CD14-positive monocyte (primary cell): Measurements from ENCODE around the gene DUSP19. TPM values are rescaled to one million over a fixed set of nuclear protein-coding genes. Genes with fewer than 3 reads are reported as not detected.

Experiments used
- DNase-seq, 3 donors: peaks; one replicate each; pipeline ENCODE4 v3.0.0-alpha.2; 2011 to 2022
- H2AFZ ChIP-seq: 2 replicates; pipeline ENCODE4 v1.6.0; 2012; ENCODE audit warnings: mild to moderate bottlenecking, low read depth, low read length, inconsistent platforms; ENCODE audit not compliant: insufficient read depth, poor library complexity, severe bottlenecking
- H3K27ac ChIP-seq, 2 donors: 1 replicate in 1 of 2; 2 replicates in 1 of 2; pipeline ENCODE4 v1.5.1; 2012 to 2013; ENCODE audit warnings: low read length in 2 of 2, control low read depth in 1 of 2, inconsistent platforms in 1 of 2, low read depth in 1 of 2, mild to moderate bottlenecking in 1 of 2
- H3K27me3 ChIP-seq, 2 donors: one replicate each; pipeline versions ENCODE4 v1.6.0 to v1.6.1; 2011 to 2013; ENCODE audit warnings: low read length in 2 of 2; ENCODE audit not compliant: control insufficient read depth in 2 of 2, insufficient read depth in 2 of 2
- H3K36me3 ChIP-seq, 2 donors: replicated peaks in 1 of 2; 1 replicate in 1 of 2; 2 replicates in 1 of 2; pipeline versions ENCODE4 v1.5.1 to v1.6.1; 2012 to 2013; ENCODE audit warnings: low read length in 2 of 2, control low read depth in 1 of 2, inconsistent platforms in 1 of 2, mild to moderate bottlenecking in 1 of 2; ENCODE audit not compliant: insufficient read depth in 2 of 2, control insufficient read depth in 1 of 2
- H3K4me1 ChIP-seq, 2 donors: 1 replicate in 1 of 2; 2 replicates in 1 of 2; pipeline versions ENCODE4 v1.5.1 to v1.6.1; 2012 to 2013; ENCODE audit warnings: low read length in 2 of 2, control low read depth in 1 of 2, inconsistent platforms in 1 of 2, mild to moderate bottlenecking in 1 of 2, moderate library complexity in 1 of 2; ENCODE audit not compliant: insufficient read depth in 2 of 2, control insufficient read depth in 1 of 2
- H3K4me2 ChIP-seq: replicated peaks from 2 replicates; pipeline ENCODE3; 2012; ENCODE audit warnings: low read length, moderate library complexity, mild to moderate bottlenecking; ENCODE audit not compliant: poor library complexity, severe bottlenecking; ENCODE audit errors: extremely low read depth
- H3K4me3 ChIP-seq, 3 experiments: fragments of 200-600 bp in 1 of 3; sonication (generic) in 1 of 3; replicated peaks in 1 of 3; 1 replicate in 2 of 3; 2 replicates in 1 of 3; pipeline ENCODE4 v1.5.1; 2011 to 2013; ENCODE audit warnings: low read length in 3 of 3, mild to moderate bottlenecking in 3 of 3, control low read depth in 2 of 3, low read depth in 2 of 3, inconsistent platforms in 1 of 3, moderate library complexity in 1 of 3
- H3K79me2 ChIP-seq: 2 replicates; pipeline ENCODE4 v1.6.0; 2012; ENCODE audit warnings: mild to moderate bottlenecking, control low read depth, inconsistent platforms, low read length, moderate library complexity; ENCODE audit not compliant: insufficient read depth
- H3K9ac ChIP-seq: 2 replicates; pipeline ENCODE4 v1.6.0; 2017; ENCODE audit warnings: low read length, mild to moderate bottlenecking; ENCODE audit not compliant: insufficient read depth, poor library complexity, severe bottlenecking
- H3K9me3 ChIP-seq, 2 donors: replicated peaks in 1 of 2; 1 replicate in 1 of 2; 2 replicates in 1 of 2; pipeline versions ENCODE4 v1.5.1 to v1.6.1; 2012 to 2013; ENCODE audit warnings: low read length in 2 of 2, control low read depth in 1 of 2; ENCODE audit not compliant: control insufficient read depth in 1 of 2, insufficient read depth in 1 of 2
- H4K20me1 ChIP-seq: 2 replicates; pipeline ENCODE4 v1.6.0; 2012; ENCODE audit warnings: mild to moderate bottlenecking, low read length, control low read depth, moderate library complexity; ENCODE audit not compliant: insufficient read depth
- H3K27ac Mint-ChIP-seq, 7 donors: one replicate each; pipeline ENCODE4 v1.8.0; 2020; ENCODE audit warnings: mild to moderate bottlenecking in 7 of 7, mixed read lengths in 7 of 7, moderate library complexity in 6 of 7, inconsistent platforms in 2 of 7
- H3K27me3 Mint-ChIP-seq, 3 donors: one replicate each; pipeline ENCODE4 v1.8.0; 2021 to 2022; ENCODE audit warnings: low read depth in 3 of 3, mild to moderate bottlenecking in 3 of 3, mixed read lengths in 3 of 3, moderate library complexity in 3 of 3, inconsistent platforms in 1 of 3
- H3K36me3 Mint-ChIP-seq, 2 donors: one replicate each; pipeline ENCODE4 v1.8.0; 2020; ENCODE audit warnings: mixed read lengths in 2 of 2, inconsistent platforms in 1 of 2, mild to moderate bottlenecking in 1 of 2
- H3K4me1 Mint-ChIP-seq: one replicate; pipeline ENCODE4 v1.8.0; 2020; ENCODE audit warnings: mild to moderate bottlenecking, mixed read lengths
- H3K4me3 Mint-ChIP-seq, 2 donors: one replicate each; pipeline ENCODE4 v1.8.0; 2020; ENCODE audit warnings: mild to moderate bottlenecking in 2 of 2, mixed read lengths in 2 of 2, moderate library complexity in 1 of 2
- H3K9me3 Mint-ChIP-seq, 7 donors: one replicate each; pipeline ENCODE4 v1.8.0; 2020 to 2022; ENCODE audit warnings: mixed read lengths in 7 of 7, mild to moderate bottlenecking in 6 of 7, moderate library complexity in 6 of 7, inconsistent platforms in 2 of 7
- WGBS: methylation state at CpG from one replicate; pipeline ENCODE4 v1.1.5; 2013; ENCODE audit warnings: missing lambda C conversion rate; ENCODE audit not compliant: insufficient coverage; 5-methylcytosine and 5-hydroxymethylcytosine counted together
- intact Hi-C, 2 donors: fragments of 100-400 bp; cut with micrococcal nuclease; formaldehyde crosslinking; loops; one replicate each; pipeline versions ENCODE4 v1.15.0 to v1.15.1; 2023
- polyA plus RNA-seq, 3 donors: library from polyadenylated mRNA; depleted of rRNA in 1 of 3; unstranded in 2 of 3; stranded (reverse) in 1 of 3; fragments of 300-500 nt in 2 of 3; fragments of >200 nt in 1 of 3; fragmentation: Illumina TruSeq in 2 of 3; gene quantifications; 1 replicate in 2 of 3; 2 replicates in 1 of 3; pipeline ENCODE4 v1.2.3, GENCODE V29; 2012 to 2021
- TF ChIP-seq, protein P1 (sequence below): fragments of 200-600 bp; IDR thresholded peaks from one replicate; pipeline ENCODE4 v1.8.0; 2022; ENCODE audit warnings: antibody characterized with exemption, mild to moderate bottlenecking

Gene DUSP19
- polyA plus RNA-seq, 3 donors = 0.13 to 0.30 (median 0.25) TPM

GRCh38 chr2:183049420-183049819 lies 29.1 kb upstream of the DUSP19 start:
- H2AFZ ChIP-seq = no peak overlapping the region
- Mint-ChIP-seq H3K9me3 (peaks cover 6 to 38% (median 15%) of the 10 kb centered on the region in 7 donors), H3K4me1 (no peaks in the 10 kb centered on the region), H3K4me3 (no peak overlapping the region), H3K27ac (no peak overlapping the region), H3K36me3 (no peaks in the 10 kb centered on the region), H3K27me3 (peaks cover 14 to 26% (median 26%) of the 10 kb centered on the region in 3 donors)
- 91% methylated on average over 4 of the region's 5 CpGs for WGBS
- intact Hi-C loops = no loop called here
- no peaks in the 10 kb centered on the region for H3K36me3 ChIP-seq
- H3K4me1 ChIP-seq = no peaks in the 10 kb centered on the region
- DNase-seq = no peak
- H4K20me1 ChIP-seq = no peaks in the 10 kb centered on the region
- no peak overlapping the region for H3K4me2 ChIP-seq
- H3K27me3 ChIP-seq = peaks cover 71 to 92% of the 10 kb centered on the region in 2 donors
- no peak overlapping the region for H3K4me3 ChIP-seq
- TF ChIP-seq, protein P1, sequence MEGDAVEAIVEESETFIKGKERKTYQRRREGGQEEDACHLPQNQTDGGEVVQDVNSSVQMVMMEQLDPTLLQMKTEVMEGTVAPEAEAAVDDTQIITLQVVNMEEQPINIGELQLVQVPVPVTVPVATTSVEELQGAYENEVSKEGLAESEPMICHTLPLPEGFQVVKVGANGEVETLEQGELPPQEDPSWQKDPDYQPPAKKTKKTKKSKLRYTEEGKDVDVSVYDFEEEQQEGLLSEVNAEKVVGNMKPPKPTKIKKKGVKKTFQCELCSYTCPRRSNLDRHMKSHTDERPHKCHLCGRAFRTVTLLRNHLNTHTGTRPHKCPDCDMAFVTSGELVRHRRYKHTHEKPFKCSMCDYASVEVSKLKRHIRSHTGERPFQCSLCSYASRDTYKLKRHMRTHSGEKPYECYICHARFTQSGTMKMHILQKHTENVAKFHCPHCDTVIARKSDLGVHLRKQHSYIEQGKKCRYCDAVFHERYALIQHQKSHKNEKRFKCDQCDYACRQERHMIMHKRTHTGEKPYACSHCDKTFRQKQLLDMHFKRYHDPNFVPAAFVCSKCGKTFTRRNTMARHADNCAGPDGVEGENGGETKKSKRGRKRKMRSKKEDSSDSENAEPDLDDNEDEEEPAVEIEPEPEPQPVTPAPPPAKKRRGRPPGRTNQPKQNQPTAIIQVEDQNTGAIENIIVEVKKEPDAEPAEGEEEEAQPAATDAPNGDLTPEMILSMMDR = no peak
- no peak overlapping the region for H3K9ac ChIP-seq
- no peak overlapping the region for H3K27ac ChIP-seq
- no peaks in the 10 kb centered on the region for H3K79me2 ChIP-seq
- peaks cover 24 to 33% of the 10 kb centered on the region in 2 donors for H3K9me3 ChIP-seq

GRCh38 chr2:183057333-183057985 lies 21.1 kb upstream of the DUSP19 start:
- WGBS = no CpG with 5 or more reads among the region's 3 CpGs

More at GRCh38 chr2:183057333-183057985, 21.1 kb upstream of the DUSP19 start:
- Mint-ChIP-seq H3K4me1 (no peaks in the 10 kb centered on the region), H3K4me3 (peak overlapping the region in 1 of 2 donors; percentile 42), H3K36me3 (no peaks in the 10 kb centered on the region), H3K27ac (no peak overlapping the region), H3K9me3 (peaks cover 0 to 12% (median 4%) of the 10 kb centered on the region in 7 donors), H3K27me3 (peaks cover 49 to 72% (median 51%) of the 10 kb centered on the region in 3 donors)
- H3K4me3 ChIP-seq = no peak overlapping the region
- no peak overlapping the region for H3K27ac ChIP-seq
- no peaks in the 10 kb centered on the region for H3K36me3 ChIP-seq
- H3K9ac ChIP-seq = no peak overlapping the region
- H3K9me3 ChIP-seq = no peaks in the 10 kb centered on the region
- no peak overlapping the region for H2AFZ ChIP-seq
- H3K4me2 ChIP-seq = no peak overlapping the region
- no peaks in the 10 kb centered on the region for H3K4me1 ChIP-seq
- H3K27me3 ChIP-seq = peaks cover 24 to 73% of the 10 kb centered on the region in 2 donors
- TF ChIP-seq, protein P1 = no peak
- intact Hi-C loops = no loop called here
- no peak for DNase-seq
- no peaks in the 10 kb centered on the region for H3K79me2 ChIP-seq
- H4K20me1 ChIP-seq = no peaks in the 10 kb centered on the region
